ENCODE results near the gene HRG.

DNA sequence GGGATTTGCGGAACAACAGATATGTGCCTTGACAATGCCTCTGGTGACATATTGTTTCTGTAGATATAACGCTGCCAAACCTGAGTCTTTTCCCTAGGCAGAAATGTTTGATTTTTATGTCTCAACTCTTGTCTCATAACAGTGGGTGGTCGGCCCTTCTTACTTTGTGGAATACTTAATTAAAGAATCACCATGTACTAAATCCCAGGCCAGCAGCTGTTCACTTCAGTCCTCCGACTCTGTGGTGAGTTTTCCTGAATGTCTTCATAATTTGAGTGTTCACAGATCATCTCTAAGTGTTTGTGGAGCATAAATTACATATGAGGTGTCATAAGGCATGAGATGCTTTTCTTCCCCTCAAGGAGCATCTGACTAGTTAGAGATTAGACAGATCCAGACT is 19.7 kb upstream of the HRG start:
- TF ChIP-seq POLR2A (IDR thresholded peaks at IDR 0.05; ENCODE audit: low read length) (no peak), GATA1 (IDR thresholded peaks at IDR 0.05; ENCODE audit: low read depth, low read length) (no peak)
